ENCODE measurements around the gene CROCC2.

Gene CROCC2

GRCh38 chr2:240946654-240947053 is 40.5 kb downstream of the CROCC2 start:
- Histone ChIP-seq H3K27me3 (replicated peaks; ENCODE audit: control insufficient read depth, insufficient read depth, low read length) (no peaks in the 10 kb centered on the region; the same call in 1 of the 2 replicates), H3K36me3 (ENCODE audit: control insufficient read depth, insufficient read depth, low read length) (no peaks in the 10 kb centered on the region), H3K4me3 (replicated peaks; ENCODE audit: low read depth, low read length) (no peak overlapping the region)
- no peak for DNase-seq (ENCODE audit: extremely low read depth, insufficient read length)
- TF ChIP-seq CTCF (IDR thresholded peaks at IDR 0.05; ENCODE audit: insufficient read depth, low read length, poor library complexity, severe bottlenecking) = no peak

- Histone ChIP-seq H3K4me3 (replicated peaks; ENCODE audit: low read depth, low read length) (no peak overlapping the region), H3K36me3 (ENCODE audit: control insufficient read depth, insufficient read depth, low read length) (no peaks in the 10 kb centered on the region), H3K27me3 (replicated peaks; ENCODE audit: control insufficient read depth, insufficient read depth, low read length) (no peaks in the 10 kb centered on the region; the same call in 1 of the 2 replicates)
- no peak for DNase-seq (ENCODE audit: extremely low read depth, insufficient read length)
- no peak for TF ChIP-seq CTCF (IDR thresholded peaks at IDR 0.05; ENCODE audit: insufficient read depth, low read length, poor library complexity, severe bottlenecking)
Observed at GRCh38 chr2:240947176-240947575, 41.0 kb downstream of the CROCC2 start.

- Histone ChIP-seq H3K27me3 (replicated peaks; ENCODE audit: control insufficient read depth, insufficient read depth, low read length) (no peaks in the 10 kb centered on the region; the same call in 1 of the 2 replicates), H3K4me3 (replicated peaks; ENCODE audit: low read depth, low read length) (no peak overlapping the region), H3K36me3 (ENCODE audit: control insufficient read depth, insufficient read depth, low read length) (no peaks in the 10 kb centered on the region)
- no peak for TF ChIP-seq CTCF (IDR thresholded peaks at IDR 0.05; ENCODE audit: insufficient read depth, low read length, poor library complexity, severe bottlenecking)
- DNase-seq (ENCODE audit: extremely low read depth, insufficient read length) = no peak
Observed at GRCh38 chr2:240947607-240948006, 41.5 kb downstream of the CROCC2 start.

- TF ChIP-seq CTCF (IDR thresholded peaks at IDR 0.05; ENCODE audit: insufficient read depth, low read length, poor library complexity, severe bottlenecking) = no peak
- Histone ChIP-seq H3K4me3 (replicated peaks; ENCODE audit: low read depth, low read length) (no peak overlapping the region), H3K36me3 (ENCODE audit: control insufficient read depth, insufficient read depth, low read length) (no peaks in the 10 kb centered on the region), H3K27me3 (replicated peaks; ENCODE audit: control insufficient read depth, insufficient read depth, low read length) (no peaks in the 10 kb centered on the region; the same call in 1 of the 2 replicates)
- no peak for DNase-seq (ENCODE audit: extremely low read depth, insufficient read length)
Observed at GRCh38 chr2:240948086-240948485, 42.0 kb downstream of the CROCC2 start.

- no peak for TF ChIP-seq CTCF (IDR thresholded peaks at IDR 0.05; ENCODE audit: insufficient read depth, low read length, poor library complexity, severe bottlenecking)
- H3K36me3 ChIP-seq (ENCODE audit: control insufficient read depth, insufficient read depth, low read length) = no peaks in the 10 kb centered on the region
- no peak for DNase-seq (ENCODE audit: extremely low read depth, insufficient read length)
- no peak overlapping the region for H3K4me3 ChIP-seq (replicated peaks; ENCODE audit: low read depth, low read length)
- H3K27me3 ChIP-seq (replicated peaks; ENCODE audit: control insufficient read depth, insufficient read depth, low read length) = no peaks in the 10 kb centered on the region; the same call in 1 of the 2 replicates
Observed at GRCh38 chr2:240948905-240949790, 43.0 kb downstream of the CROCC2 start.
